CD4-positive, alpha-beta T cell treated with Interleukin-17A for 1 hour (primary cell): Measurements from ENCODE around the gene MCF2L.

ENCODE experiments used
- DNase-seq: peaks from one replicate; pipeline ENCODE4 v3.0.0-alpha.2; 2020

MCF2L gene

GRCh38 chr13:112998521-112999280 is 29.7 kb downstream of the MCF2L start:
- DNase-seq, result no peak

GRCh38 chr13:112999414-113000177 is 30.6 kb downstream of the MCF2L start:
- DNase-seq, result no peak

GRCh38 chr13:113000575-113000974 is 31.6 kb downstream of the MCF2L start:
- DNase-seq, result no peak

GRCh38 chr13:113001241-113002140 is 32.5 kb downstream of the MCF2L start:
- no peak for DNase-seq

DNA sequence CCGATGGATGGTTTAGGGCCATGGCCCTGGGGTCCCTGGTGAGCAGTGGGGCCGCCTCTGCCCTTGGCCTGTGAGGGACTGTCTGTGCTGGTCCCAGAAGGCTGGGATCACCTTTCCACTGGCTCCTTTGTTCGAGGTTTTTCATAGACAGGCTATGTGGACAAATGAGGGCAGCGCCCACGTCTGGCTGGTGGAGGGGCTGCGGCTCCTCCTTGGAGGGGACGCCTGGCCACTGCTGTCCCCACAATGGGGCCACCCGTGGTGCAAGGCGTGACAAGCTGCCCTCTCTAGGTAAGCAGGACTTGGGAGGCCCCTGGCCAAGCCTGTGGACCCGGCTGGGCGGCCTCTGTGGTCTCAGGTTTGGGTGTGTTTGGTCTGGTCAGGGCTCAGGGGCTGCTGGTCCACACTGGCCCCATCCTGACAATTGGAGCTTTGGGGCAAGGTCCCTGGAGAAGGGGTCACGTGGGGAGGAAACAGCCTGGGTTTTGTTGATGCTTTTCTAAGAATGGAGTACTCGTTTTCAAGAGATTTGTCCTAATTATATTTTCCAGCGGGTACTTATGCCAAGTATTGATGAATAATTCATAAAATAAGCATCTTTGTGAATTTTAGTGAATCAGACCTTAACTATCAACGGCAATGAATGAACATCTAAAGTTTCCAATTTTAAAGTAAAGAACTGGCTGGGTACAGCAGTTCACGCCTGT is 33.3 kb downstream of the MCF2L start:
- DNase-seq, result no peak

- DNase-seq, result no peak
Observed at GRCh38 chr13:113002913-113003290, 33.9 kb downstream of the MCF2L start.

DNA sequence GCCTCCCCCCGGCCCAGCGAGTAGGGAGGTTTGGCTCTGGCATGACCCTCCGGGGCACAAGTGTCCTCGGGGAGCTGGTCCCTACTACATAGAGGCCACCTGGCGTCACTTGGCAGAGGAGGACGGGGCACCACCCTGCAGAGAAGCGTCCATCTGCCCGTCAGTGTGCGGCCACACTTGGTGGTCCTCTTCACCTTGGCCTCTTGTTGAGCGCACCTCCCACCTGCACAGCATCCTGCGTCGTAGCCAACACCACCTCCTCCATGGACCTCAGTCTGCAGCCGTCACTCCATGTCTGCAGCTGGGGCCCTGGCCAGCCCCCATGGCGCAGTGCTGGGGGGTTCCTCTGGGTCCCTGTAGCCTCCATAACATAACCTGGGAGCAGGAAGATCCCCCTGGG is 35.1 kb downstream of the MCF2L start:
- DNase-seq, result no peak

DNA sequence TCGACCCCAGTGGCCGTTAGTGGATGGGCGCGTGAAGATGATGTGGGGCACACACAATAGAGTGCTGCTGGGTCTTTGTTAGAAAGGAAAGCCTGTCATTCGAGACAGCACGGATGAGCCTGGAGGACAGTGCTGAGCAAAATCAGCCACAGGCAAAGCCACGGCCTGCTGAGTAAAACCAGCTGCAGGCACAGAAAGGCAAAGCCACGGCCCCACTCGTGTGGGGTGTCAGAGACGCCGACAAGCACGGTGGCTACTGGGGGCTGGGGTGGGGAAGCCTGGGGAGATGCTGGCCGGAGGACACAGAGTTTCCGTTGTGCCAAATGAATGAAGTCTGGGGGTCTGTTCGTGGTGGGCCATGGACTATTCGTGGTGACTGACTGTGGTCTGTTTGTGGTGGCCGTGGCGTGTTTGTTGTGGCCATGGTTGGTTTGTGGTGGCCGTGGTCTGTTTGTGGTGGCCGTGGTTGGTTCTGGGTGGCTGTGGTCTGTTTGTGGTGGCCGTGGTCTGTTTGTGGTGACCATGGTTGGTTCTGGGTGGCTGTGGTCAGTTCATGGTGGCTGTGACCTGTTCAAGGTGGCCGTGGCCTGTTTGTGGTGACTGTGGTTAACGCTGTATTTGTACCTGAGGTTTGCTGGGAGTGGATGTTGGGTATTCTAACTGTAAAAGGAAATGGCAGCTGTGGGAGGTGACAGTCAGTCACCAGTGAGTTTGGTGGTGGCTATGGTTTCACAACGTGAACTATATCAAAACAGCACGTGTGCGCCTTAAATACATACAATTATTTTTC is 36.3 kb downstream of the MCF2L start:
- peak; percentile 44 for DNase-seq

GRCh38 chr13:113005997-113006396 is 37.0 kb downstream of the MCF2L start:
- DNase-seq, result no peak

DNA sequence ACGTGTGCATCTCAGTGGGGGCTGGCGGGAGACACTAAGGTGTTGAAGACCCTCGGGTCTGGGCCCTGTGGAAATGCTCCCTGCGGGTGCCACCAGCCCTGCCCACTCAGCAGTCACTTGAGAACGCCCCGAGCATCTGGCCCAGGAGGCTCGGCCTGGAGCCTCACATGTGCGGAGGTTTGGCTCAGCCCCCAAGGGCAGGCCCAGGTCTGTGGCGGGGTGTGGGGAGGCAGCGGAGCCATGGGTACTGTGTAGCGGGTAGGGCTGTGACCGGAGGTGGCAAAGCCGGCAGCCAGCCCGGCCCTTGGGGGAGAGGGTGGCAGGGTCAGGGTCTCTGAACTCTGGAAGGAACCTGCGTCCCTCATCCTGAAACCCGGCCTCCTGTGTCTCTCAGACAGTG is 37.6 kb downstream of the MCF2L start:
- no peak for DNase-seq

- no peak for DNase-seq
Observed at GRCh38 chr13:113008851-113009250, 39.8 kb downstream of the MCF2L start.

DNA sequence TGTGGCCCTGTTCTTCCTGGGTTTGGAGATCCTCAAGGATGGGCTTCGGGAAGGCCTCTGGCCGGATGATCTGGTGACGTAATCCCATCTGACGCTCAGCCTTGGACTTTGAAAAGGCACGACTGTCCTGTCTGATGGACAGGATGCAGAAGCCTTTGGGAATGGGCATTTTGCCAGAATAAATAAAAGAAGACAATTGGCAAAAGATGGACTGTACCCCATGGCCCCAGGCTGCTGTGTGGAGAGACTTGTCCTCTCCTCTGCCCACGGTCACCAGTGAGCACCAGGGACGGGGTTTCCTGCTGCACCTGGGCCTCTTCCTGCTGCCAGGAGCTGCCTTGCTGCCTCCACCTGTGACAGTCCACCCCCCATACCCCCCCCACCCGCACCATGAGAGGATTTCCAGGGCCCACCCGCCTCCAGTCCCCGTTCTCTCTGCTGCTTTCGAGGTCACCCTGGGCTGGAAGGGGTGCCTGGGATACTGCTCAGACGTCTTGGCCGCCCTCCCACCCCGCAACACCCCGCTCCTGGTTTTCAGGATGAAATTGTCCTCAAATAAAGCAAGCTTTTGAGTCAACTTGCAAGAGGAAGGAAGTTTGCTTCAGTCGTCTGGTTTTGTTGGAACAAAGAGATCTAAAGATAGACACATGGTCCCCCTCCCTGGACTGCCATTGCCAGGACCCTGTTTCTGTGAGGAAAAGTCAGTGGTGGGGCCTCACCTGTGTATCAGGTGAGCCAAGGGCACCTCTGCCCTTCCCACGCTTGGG is 40.9 kb downstream of the MCF2L start:
- DNase-seq, result no peak

DNA sequence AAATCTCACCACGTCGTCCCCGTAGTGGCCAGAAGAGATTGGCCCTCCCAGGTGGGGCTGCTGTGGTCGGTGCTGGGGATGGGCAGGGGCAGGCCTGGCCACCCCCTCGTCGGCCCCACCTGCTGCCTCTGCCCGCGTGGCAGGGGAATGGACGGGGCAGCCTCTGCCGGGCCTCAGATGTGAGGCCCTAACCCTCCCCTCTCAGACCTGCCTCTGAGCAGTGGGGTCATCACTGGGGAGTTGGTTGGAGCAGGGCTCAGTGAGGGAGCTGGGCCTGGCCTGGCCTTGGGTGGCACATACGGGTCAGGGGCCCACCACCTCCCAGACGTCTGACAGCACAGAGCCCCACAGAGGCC is 41.5 kb downstream of the MCF2L start:
- DNase-seq, result no peak

DNA sequence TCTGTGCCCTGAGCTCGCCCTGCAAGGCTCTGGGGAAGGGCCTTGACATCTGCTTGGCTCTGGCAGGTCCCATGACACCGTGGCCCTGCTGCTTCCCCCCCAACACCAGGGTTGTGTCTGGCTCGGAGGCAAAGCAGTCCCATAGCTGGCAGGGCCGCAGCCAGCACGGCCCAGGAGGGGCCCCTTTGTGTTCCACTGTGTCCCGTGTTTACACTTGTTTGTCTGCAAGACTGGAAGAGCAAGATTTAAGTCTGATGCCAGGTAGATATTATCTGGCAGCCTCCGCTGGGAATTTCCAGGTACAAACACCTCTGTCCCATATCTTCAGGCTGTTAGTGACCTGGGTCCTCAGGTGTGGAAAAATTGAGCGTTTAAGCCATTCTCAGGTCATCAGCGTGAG is 44.3 kb downstream of the MCF2L start:
- no peak for DNase-seq

- DNase-seq, result no peak
Observed at GRCh38 chr13:113013878-113014751, 45.1 kb downstream of the MCF2L start.

DNA sequence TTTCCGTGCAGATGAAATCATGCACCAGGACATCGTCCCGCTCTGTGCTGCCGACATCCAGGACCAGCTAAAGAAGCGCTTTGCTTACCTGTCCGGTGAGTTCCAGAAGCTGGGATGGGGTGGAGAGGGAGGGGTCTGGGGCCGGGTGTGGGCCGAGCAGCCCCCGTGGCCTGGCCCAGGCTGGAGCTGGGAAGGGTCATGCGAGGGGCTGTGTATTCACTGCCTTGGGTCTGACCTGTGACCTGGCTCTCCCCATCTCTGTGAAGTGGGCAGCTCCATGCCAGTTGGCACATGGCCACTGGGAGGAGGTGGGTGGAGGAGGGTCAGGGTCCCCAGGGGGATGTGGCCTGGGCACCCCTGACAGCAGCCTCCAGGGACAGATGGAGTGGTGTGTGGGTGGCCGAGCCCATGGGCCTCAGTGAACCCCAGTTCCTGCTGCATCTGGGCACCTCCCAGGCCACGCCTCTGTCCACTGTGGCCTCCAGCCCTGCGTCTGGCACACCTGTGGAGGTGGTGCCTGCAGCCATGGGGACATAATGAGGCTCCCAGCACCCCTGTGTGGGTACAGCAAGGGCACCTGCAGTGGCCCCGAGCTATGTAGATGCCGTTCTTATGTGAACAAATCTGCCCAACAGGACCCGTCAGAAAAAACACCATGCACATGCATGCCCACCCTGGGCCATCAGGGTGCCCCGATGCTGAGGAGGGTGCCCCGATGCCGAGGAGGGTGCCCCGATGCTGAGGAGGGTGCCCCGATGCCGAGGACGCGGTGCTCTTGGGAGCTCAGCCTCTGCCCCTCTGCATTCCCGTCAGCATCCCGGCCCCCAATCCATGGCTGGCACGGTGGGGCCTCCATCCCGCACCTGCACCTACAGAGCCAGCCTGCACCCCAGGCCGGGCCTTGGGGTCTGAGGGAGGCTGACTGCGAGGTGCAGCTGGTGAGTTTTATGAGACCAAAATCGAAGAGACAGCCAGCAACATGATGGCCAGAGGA is 46.0 kb downstream of the MCF2L start:
- DNase-seq, result no peak

DNA sequence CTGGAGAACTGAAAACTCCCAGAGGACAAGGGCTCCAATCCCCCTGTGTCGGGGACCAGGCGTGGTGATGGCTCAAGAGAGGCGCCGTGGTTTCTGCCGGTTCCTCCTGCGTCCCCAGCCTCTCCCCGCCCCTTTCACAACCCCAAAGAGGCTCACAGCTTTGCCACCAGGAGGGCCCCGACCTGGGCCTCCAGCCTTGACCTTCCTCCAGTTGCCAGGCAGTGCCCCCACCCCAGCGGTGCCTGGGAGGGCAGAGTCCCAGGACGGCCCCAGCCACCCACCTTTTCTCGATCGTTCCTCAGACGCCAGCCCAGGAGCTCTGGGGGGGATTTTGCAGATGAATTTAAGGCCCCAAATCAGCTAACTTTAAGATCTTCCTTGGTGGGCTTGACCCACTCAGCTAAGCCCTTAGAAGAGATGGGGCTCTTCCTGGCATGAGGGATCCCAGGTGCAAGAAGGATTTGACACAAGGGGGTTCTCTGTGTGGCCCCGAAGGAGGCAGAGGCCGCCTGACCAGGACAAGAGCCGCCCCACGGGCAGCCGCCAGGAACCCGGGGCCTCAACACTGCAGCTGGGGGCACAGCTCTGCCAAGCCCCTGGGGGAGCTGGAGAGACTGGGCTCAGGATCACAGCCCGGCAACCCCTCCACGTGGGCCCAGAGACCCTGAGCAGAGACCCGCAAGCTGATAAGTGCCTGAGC is 47.0 kb downstream of the MCF2L start:
- DNase-seq, result no peak
